ENCODE measurements around the gene C11orf87.

Gene C11orf87

GRCh38 chr11:109439684-109440083 is 17.7 kb downstream of the C11orf87 start:
- no peak for DNase-seq (ENCODE audit: low read depth, low spot score)

- no peak for DNase-seq (ENCODE audit: low read depth, low spot score)
These were observed 21.1 kb downstream of the C11orf87 start for GRCh38 chr11:109443052-109443451.

GRCh38 chr11:109454857-109455256 is 32.9 kb downstream of the C11orf87 start:
- no peak for DNase-seq (ENCODE audit: low read depth, low spot score)

Measured in ELF-1 (cell line).